Measurements from ENCODE around the gene SAA1. TPM values are rescaled to one million over a fixed set of nuclear protein-coding genes. Genes with fewer than 3 reads are reported as not detected.

Gene SAA1
- 0.74 TPM in 1 of 2 replicates, not detected in the other for total RNA-seq

DNA sequence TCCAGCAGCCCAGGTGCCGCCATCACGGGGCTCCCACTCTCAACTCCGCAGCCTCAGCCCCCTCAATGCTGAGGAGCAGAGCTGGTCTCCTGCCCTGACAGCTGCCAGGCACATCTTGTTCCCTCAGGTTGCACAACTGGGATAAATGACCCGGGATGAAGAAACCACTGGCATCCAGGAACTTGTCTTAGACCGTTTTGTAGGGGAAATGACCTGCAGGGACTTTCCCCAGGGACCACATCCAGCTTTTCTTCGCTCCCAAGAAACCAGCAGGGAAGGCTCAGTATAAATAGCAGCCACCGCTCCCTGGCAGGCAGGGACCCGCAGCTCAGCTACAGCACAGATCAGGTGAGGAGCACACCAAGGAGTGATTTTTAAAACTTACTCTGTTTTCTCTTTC, at the start of gene SAA1:
TSS of gene SAA1 (plus strand) at position 316 of the 400 bp plus-strand sequence. CDS start 624 bp downstream, outside the sequence.

DNA sequence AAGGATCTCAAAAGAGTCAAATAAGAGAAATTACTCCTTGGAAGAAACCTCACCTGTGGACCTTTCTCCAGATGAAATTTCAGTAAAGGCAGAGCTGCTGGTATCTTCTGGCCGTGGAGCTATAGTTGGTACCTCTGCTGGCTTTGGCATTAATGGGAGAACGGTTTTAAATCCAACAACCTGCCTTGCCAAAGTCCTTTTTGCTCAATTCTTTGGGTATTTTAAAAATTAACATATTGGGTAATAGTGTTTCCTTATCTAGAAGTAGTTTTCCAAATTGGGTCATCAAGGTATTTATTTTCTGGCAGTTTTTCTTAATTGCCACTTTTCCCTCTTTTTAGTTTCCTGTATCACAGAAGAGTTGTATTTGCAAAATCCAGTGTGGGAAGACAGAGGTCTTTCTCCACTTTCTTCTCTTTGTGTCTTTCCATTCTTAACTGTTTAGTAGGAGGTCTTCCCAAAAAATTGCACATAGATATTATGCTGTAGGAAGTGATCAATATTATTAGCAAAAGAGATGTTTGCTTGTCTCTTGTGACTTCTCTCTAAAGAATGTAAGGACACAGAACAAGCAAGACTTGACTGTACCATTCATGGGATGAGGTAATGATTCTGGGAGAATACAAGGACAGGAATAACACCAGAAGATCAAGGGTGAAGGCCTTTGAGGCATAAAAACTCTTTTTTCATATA, 29.3 kb upstream of the SAA1 start, which contains the start of gene SAA4:
TSS of gene SAA4 (minus strand) at position 139 of the 693 bp plus-strand sequence. CDS start 876 bp downstream, outside the sequence.

DNA sequence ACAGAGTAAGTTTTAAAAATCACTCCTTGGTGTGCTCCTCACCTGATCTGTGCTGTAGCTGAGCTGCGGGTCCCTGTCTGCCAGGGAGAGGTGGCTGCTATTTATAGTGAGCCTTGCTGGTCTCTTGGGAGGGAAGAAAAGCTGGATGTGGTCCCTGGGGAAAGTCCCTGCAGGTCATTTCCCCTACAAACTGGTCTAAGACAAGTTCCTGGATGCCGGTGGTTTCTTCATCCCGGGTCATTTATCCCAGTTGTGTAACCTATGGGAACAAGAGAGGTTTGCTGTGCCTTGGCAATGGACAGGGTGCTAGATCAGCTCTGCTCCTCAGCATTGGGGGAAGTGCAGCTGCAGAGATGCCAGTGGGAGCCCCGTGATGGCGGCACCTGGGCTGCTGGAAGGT, 17.5 kb upstream of the SAA1 start, which contains the start of gene SAA2:
TSS of gene SAA2 (minus strand) at position 108 of the 400 bp plus-strand sequence. CDS start 657 bp downstream, outside the sequence.

Other genes starting within 250 kb of the SAA1 start
- gene TPH1, start 220.0 kb upstream of the SAA1 start, total RNA-seq: under 0.01 and 0.45 TPM in 2 replicates
- 21.2 and 21.7 TPM in 2 replicates for gene SAAL1, start 160.2 kb upstream of the SAA1 start, total RNA-seq
- gene MRGPRX3, start 133.7 kb upstream of the SAA1 start, total RNA-seq: not detected in 2 replicates
- not detected in 2 replicates for gene MRGPRX4, start 93.4 kb upstream of the SAA1 start, total RNA-seq
- not detected in 2 replicates for gene SAA4, start 29.5 kb upstream of the SAA1 start, total RNA-seq
- not detected in 2 replicates for gene SAA2, start 17.6 kb upstream of the SAA1 start, total RNA-seq
- 12.3 and 13.1 TPM in 2 replicates for gene HPS5, start 55.9 kb downstream of the SAA1 start, total RNA-seq
- 28.8 and 34.3 TPM in 2 replicates for gene GTF2H1, start 56.3 kb downstream of the SAA1 start, total RNA-seq
- gene LDHA, start 128.3 kb downstream of the SAA1 start, total RNA-seq: 639 and 689 TPM in 2 replicates
- 0.30 and 0.34 TPM in 2 replicates for gene LDHC, start 146.1 kb downstream of the SAA1 start, total RNA-seq
- 0.17 TPM in 1 of 2 replicates, not detected in the other for gene LDHAL6A, start 189.6 kb downstream of the SAA1 start, total RNA-seq

Measured in bronchus fibroblast of lung (primary cell).